Naive thymus-derived CD4-positive, alpha-beta T cell (primary cell): ENCODE results near the gene ABCG5. TPM values are rescaled to one million over a fixed set of nuclear protein-coding genes. Genes with fewer than 3 reads are reported as not detected.

Experiments used
- ATAC-seq: fragments of 150-1000 bp; cut with Tn5 transposase; 2 replicates; pipeline ENCODE4 v1.10.0; 2021; ENCODE audit warnings: mild to moderate bottlenecking, moderate library complexity
- CTCF ChIA-PET: fragments of 350-600 bp; sonication (Branson Sonifier 250); formaldehyde crosslinking; loops from one replicate; lab custom pipeline; 2021; ENCODE audit warnings: antibody characterized with exemption; lab: Charles Lee
- POLR2A ChIA-PET: fragments of 350-600 bp; sonication (Branson Sonifier 250); formaldehyde crosslinking; loops from one replicate; lab custom pipeline; 2021; ENCODE audit warnings: antibody characterized with exemption, inconsistent platforms; lab: Charles Lee
- DNase-seq, 9 donors: peaks; one replicate each; pipeline versions ENCODE4 v3.0.0 to v3.0.0-alpha.2; 2020 to 2022; ENCODE audit warnings: mixed read lengths in 1 of 9
- H3K27ac ChIP-seq: one replicate; pipeline ENCODE4 v1.7.0; 2013; ENCODE audit warnings: mild to moderate bottlenecking, low read depth, low read length, moderate library complexity
- H3K27me3 ChIP-seq, 2 donors: one replicate each; pipeline ENCODE4 v1.7.0; 2013; ENCODE audit warnings: low read length in 2 of 2, mild to moderate bottlenecking in 2 of 2, moderate library complexity in 2 of 2; ENCODE audit not compliant: control insufficient read depth in 2 of 2, insufficient read depth in 2 of 2
- H3K36me3 ChIP-seq, 3 experiments: 1 replicate in 2 of 3; 2 replicates in 1 of 3; pipeline ENCODE4 v1.7.0; 2013; ENCODE audit warnings: low read length in 3 of 3, mild to moderate bottlenecking in 3 of 3, moderate library complexity in 1 of 3; ENCODE audit not compliant: insufficient read depth in 3 of 3, control insufficient read depth in 2 of 3
- H3K4me1 ChIP-seq, 2 donors: one replicate each; pipeline ENCODE4 v1.7.0; 2013; ENCODE audit warnings: low read length in 2 of 2, mild to moderate bottlenecking in 2 of 2, moderate library complexity in 1 of 2; ENCODE audit not compliant: control insufficient read depth in 2 of 2, insufficient read depth in 2 of 2
- H3K4me3 ChIP-seq: 2 replicates; pipeline ENCODE4 v1.7.0; 2013; ENCODE audit warnings: mild to moderate bottlenecking, low read length
- H3K9me3 ChIP-seq, 3 experiments: 1 replicate in 2 of 3; 2 replicates in 1 of 3; pipeline ENCODE4 v1.7.0; 2013; ENCODE audit warnings: low read length in 3 of 3; ENCODE audit not compliant: control insufficient read depth in 2 of 3
- H3K27ac Mint-ChIP-seq, 9 donors: one replicate each; pipeline ENCODE4 v1.8.0; 2020 to 2022; ENCODE audit warnings: mixed read lengths in 9 of 9, mild to moderate bottlenecking in 8 of 9, moderate library complexity in 5 of 9, inconsistent platforms in 2 of 9
- H3K27me3 Mint-ChIP-seq, 5 donors: one replicate each; pipeline ENCODE4 v1.8.0; 2021 to 2022; ENCODE audit warnings: mixed read lengths in 5 of 5, mild to moderate bottlenecking in 1 of 5
- H3K36me3 Mint-ChIP-seq, 5 donors: one replicate each; pipeline ENCODE4 v1.8.0; 2020 to 2022; ENCODE audit warnings: mixed read lengths in 5 of 5, mild to moderate bottlenecking in 3 of 5, inconsistent platforms in 1 of 5
- H3K4me1 Mint-ChIP-seq, 7 donors: one replicate each; pipeline ENCODE4 v1.8.0; 2020 to 2022; ENCODE audit warnings: mixed read lengths in 7 of 7, mild to moderate bottlenecking in 3 of 7, inconsistent platforms in 1 of 7
- H3K4me3 Mint-ChIP-seq, 10 donors: one replicate each; pipeline ENCODE4 v1.8.0; 2020 to 2022; ENCODE audit warnings: mild to moderate bottlenecking in 10 of 10, mixed read lengths in 10 of 10, moderate library complexity in 6 of 10, inconsistent platforms in 2 of 10
- H3K9me3 Mint-ChIP-seq, 11 donors: one replicate each; pipeline ENCODE4 v1.8.0; 2020 to 2022; ENCODE audit warnings: mixed read lengths in 11 of 11, mild to moderate bottlenecking in 4 of 11, inconsistent platforms in 1 of 11, moderate library complexity in 1 of 11
- intact Hi-C, 2 donors: fragments of 100-400 bp; cut with micrococcal nuclease; formaldehyde crosslinking; loops; one replicate each; pipeline ENCODE4 v1.15.1; 2023
- polyA plus RNA-seq, 2 donors: library from polyadenylated mRNA; unstranded; fragments of 300-500 nt; fragmentation: Illumina TruSeq; gene quantifications; one replicate each; pipeline ENCODE4 v1.2.3, GENCODE V29; 2021
- total RNA-seq, 6 experiments: library from RNA in 5 of 6; stranded (reverse) in 5 of 6; gene quantifications; 1 replicate in 5 of 6; 2 replicates in 1 of 6; pipeline ENCODE4 v1.2.3 and lab custom pipeline; 2021 to 2026

The ABCG5 gene
- total and polyA plus RNA-seq, 7 experiments from 2014 or later: not detected

GRCh38 chr2:43854671-43855070, 16.0 kb upstream of the ABCG5 start:
- Mint-ChIP-seq H3K36me3 (no peaks in the 10 kb centered on the region), H3K4me3 (no peak overlapping the region), H3K9me3 (no peaks in the 10 kb centered on the region), H3K27me3 (peaks cover 8 to 68% (median 59%) of the 10 kb centered on the region in 5 donors), H3K4me1 (no peaks in the 10 kb centered on the region), H3K27ac (no peak overlapping the region)
- Histone ChIP-seq H3K27me3 (peaks cover 0 to 3% of the 10 kb centered on the region in 2 donors), H3K9me3 (no peaks in the 10 kb centered on the region), H3K36me3 (no peaks in the 10 kb centered on the region), H3K4me1 (no peaks in the 10 kb centered on the region), H3K27ac (no peak overlapping the region), H3K4me3 (no peak overlapping the region)
- ChIA-PET CTCF (no interaction called here), POLR2A (no interaction called here)
- intact Hi-C loops: no loop called here
- ATAC-seq (no peak), DNase-seq (no peak)

GRCh38 chr2:43853141-43854081, 14.8 kb upstream of the ABCG5 start:
- Mint-ChIP-seq H3K9me3 (no peaks in the 10 kb centered on the region), H3K27me3 (peaks cover 8 to 56% (median 48%) of the 10 kb centered on the region in 5 donors), H3K4me3 (no peak overlapping the region), H3K27ac (no peak overlapping the region), H3K4me1 (no peaks in the 10 kb centered on the region), H3K36me3 (no peaks in the 10 kb centered on the region)
- no peak overlapping the region for H3K4me3 ChIP-seq
- no peaks in the 10 kb centered on the region for H3K27me3 ChIP-seq
- ChIA-PET CTCF (no interaction called here), POLR2A (no interaction called here)
- H3K4me1 ChIP-seq: no peaks in the 10 kb centered on the region
- DNase-seq (no peak), ATAC-seq (peak; percentile 14)
- H3K9me3 ChIP-seq: no peaks in the 10 kb centered on the region
- H3K27ac ChIP-seq: no peak overlapping the region
- no peaks in the 10 kb centered on the region for H3K36me3 ChIP-seq
- intact Hi-C loops: no loop called here

GRCh38 chr2:43852196-43852730, 13.6 kb upstream of the ABCG5 start:
- CTCF ChIA-PET: no interaction called here
- peaks cover 8 to 47% (median 36%) of the 10 kb centered on the region in 5 donors for H3K27me3 Mint-ChIP-seq
- intact Hi-C loops: no loop called here
- Histone ChIP-seq H3K9me3 (no peaks in the 10 kb centered on the region), H3K27ac (no peak overlapping the region), H3K27me3 (no peaks in the 10 kb centered on the region), H3K4me3 (no peak overlapping the region), H3K4me1 (no peaks in the 10 kb centered on the region), H3K36me3 (no peaks in the 10 kb centered on the region)
- H3K9me3 Mint-ChIP-seq: no peaks in the 10 kb centered on the region
- no peak for ATAC-seq
- no peaks in the 10 kb centered on the region for H3K4me1 Mint-ChIP-seq
- DNase-seq: no peak
- H3K4me3 Mint-ChIP-seq: no peak overlapping the region
- H3K27ac Mint-ChIP-seq: no peak overlapping the region
- H3K36me3 Mint-ChIP-seq: no peaks in the 10 kb centered on the region
- POLR2A ChIA-PET: no interaction called here

- CTCF ChIA-PET: no interaction called here
- H3K36me3 ChIP-seq: no peaks in the 10 kb centered on the region
- intact Hi-C loops: no loop called here
- POLR2A ChIA-PET: no interaction called here
- peaks cover 7 to 46% (median 27%) of the 10 kb centered on the region in 5 donors for H3K27me3 Mint-ChIP-seq
- H3K27ac Mint-ChIP-seq: no peak overlapping the region
- no peaks in the 10 kb centered on the region for H3K27me3 ChIP-seq
- ATAC-seq: peak; percentile 36
- no peaks in the 10 kb centered on the region for H3K9me3 ChIP-seq
- H3K4me1 Mint-ChIP-seq: no peaks in the 10 kb centered on the region
- DNase-seq: no peak
- H3K4me1 ChIP-seq: no peaks in the 10 kb centered on the region
- H3K27ac ChIP-seq: no peak overlapping the region
- H3K36me3 Mint-ChIP-seq: no peaks in the 10 kb centered on the region
- H3K4me3 Mint-ChIP-seq: no peak overlapping the region
- no peaks in the 10 kb centered on the region for H3K9me3 Mint-ChIP-seq
- no peak overlapping the region for H3K4me3 ChIP-seq
Measured at GRCh38 chr2:43851011-43851980, 12.7 kb upstream of the ABCG5 start.

- no peaks in the 10 kb centered on the region for H3K4me1 ChIP-seq
- H3K36me3 ChIP-seq: no peaks in the 10 kb centered on the region
- Mint-ChIP-seq H3K36me3 (no peaks in the 10 kb centered on the region), H3K27me3 (peaks cover 5 to 19% (median 11%) of the 10 kb centered on the region in 5 donors), H3K4me3 (no peak overlapping the region), H3K4me1 (no peaks in the 10 kb centered on the region), H3K27ac (no peak overlapping the region), H3K9me3 (no peaks in the 10 kb centered on the region)
- POLR2A ChIA-PET: no interaction called here
- CTCF ChIA-PET: no interaction called here
- ATAC-seq: no peak
- intact Hi-C loops: no loop called here
- no peaks in the 10 kb centered on the region for H3K9me3 ChIP-seq
- no peak overlapping the region for H3K4me3 ChIP-seq
- H3K27me3 ChIP-seq: no peaks in the 10 kb centered on the region
- H3K27ac ChIP-seq: no peak overlapping the region
- no peak for DNase-seq
Measured at GRCh38 chr2:43848214-43848613, 9.6 kb upstream of the ABCG5 start.

GRCh38 chr2:43846140-43846793, 7.6 kb upstream of the ABCG5 start:
- Mint-ChIP-seq H3K4me3 (no peak overlapping the region), H3K27ac (no peak overlapping the region), H3K4me1 (no peaks in the 10 kb centered on the region), H3K27me3 (peaks cover 0 to 5% (median 4%) of the 10 kb centered on the region in 5 donors), H3K9me3 (no peaks in the 10 kb centered on the region), H3K36me3 (no peaks in the 10 kb centered on the region)
- CTCF ChIA-PET: no interaction called here
- no peak overlapping the region for H3K4me3 ChIP-seq
- intact Hi-C loops: no loop called here
- DNase-seq (no peak), ATAC-seq (no peak)
- no peaks in the 10 kb centered on the region for H3K27me3 ChIP-seq
- H3K36me3 ChIP-seq: no peaks in the 10 kb centered on the region
- no peaks in the 10 kb centered on the region for H3K9me3 ChIP-seq
- POLR2A ChIA-PET: no interaction called here
- H3K27ac ChIP-seq: no peak overlapping the region
- no peaks in the 10 kb centered on the region for H3K4me1 ChIP-seq
